ENCODE results near the gene TPM1. TPM values are rescaled to one million over a fixed set of nuclear protein-coding genes. Genes with fewer than 3 reads are reported as not detected.
"Not testable (repeated sequence)": the region's sequence is repeated elsewhere in the genome, so short reads cannot be mapped to it uniquely, and the experiment has no call there.

TPM1 gene
- total RNA-seq, 1 experiment from 2014 or later: 22.5 TPM

DNA sequence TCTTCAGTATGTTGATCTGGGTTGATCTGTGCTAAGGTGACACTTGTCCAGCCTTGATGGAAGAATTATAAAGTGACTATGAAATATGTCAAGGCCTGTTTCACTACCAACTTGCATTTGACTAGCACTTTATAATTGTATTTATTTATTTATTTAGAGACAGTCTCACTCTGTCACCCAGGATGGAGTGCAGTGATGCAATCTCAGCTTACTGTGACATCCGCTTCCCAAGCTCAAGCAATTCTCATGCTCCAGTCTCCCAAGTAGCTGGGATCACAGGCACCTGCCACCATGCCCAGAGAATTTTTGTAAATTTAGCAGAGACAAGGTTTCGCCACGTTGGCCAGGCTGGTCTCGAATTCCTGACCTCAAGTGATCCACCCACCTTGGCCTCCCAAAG is 53.6 kb downstream of the TPM1 start:
- H4K20me1 ChIP-seq (ENCODE audit: insufficient read depth): no peaks in the 10 kb centered on the region
- H3K36me3 ChIP-seq (ENCODE audit: control insufficient read depth in 1 of 2, insufficient read depth in 2 of 2, low read length in 2 of 2): no peaks in the 10 kb centered on the region
- DNase-seq (ENCODE audit: low read depth, low spot score) (no peak), ATAC-seq (no peak)
- no peaks in the 10 kb centered on the region for H3K79me2 ChIP-seq (ENCODE audit: insufficient read depth, low read length)
- no peaks in the 10 kb centered on the region for H3K27me3 ChIP-seq (ENCODE audit: insufficient read depth, low read length)
- H3K4me2 ChIP-seq (ENCODE audit: low read length): no peak overlapping the region
- H2AFZ ChIP-seq (ENCODE audit: low read depth, low read length, poor library complexity, severe bottlenecking): no peak overlapping the region
- H3K9me3 ChIP-seq (ENCODE audit: control insufficient read depth in 1 of 2, insufficient read depth in 1 of 2, low read depth in 1 of 2, low read length in 2 of 2): no peaks in the 10 kb centered on the region
- no peak overlapping the region for H3K27ac ChIP-seq (ENCODE audit: low read depth, low read length)
- intact Hi-C loops (cut with micrococcal nuclease): no loop called here
- H3K4me3 ChIP-seq (replicated peaks in 1 of 2; ENCODE audit: low read depth in 1 of 2, low read length in 2 of 2): no peak overlapping the region
- no peak overlapping the region for H3K9ac ChIP-seq (ENCODE audit: low read length)
- CTCF ChIA-PET: no interaction called here
- RAD21 ChIA-PET (ENCODE audit: low non-redundant PET in 1 of 2, low total read pairs in 2 of 2, uncharacterized antibody in 2 of 2, unreplicated experiment in 2 of 2): no interaction called here
- BruUV-seq (replicated peaks): no TSS peak
- no peaks in the 10 kb centered on the region for H3K9me2 ChIP-seq (ENCODE audit: insufficient read depth)
- no peak for TF ChIP-seq REST (IDR thresholded peaks at IDR 0.05; ENCODE audit: low read depth)
- TF ChIP-seq EGR1 (IDR thresholded peaks at IDR 0.05; ENCODE audit: low read depth): no peak
- TF ChIP-seq ZNF274 (IDR thresholded peaks at IDR 0.05; ENCODE audit: low read depth, low read length): no peak
- no peak for TF ChIP-seq SIN3A (IDR thresholded peaks at IDR 0.05; ENCODE audit: low read depth)
- TF ChIP-seq JUND (IDR thresholded peaks at IDR 0.05): no peak
- no peak for TF ChIP-seq ZBTB33 (IDR thresholded peaks at IDR 0.05; ENCODE audit: extremely low read depth, insufficient replicate concordance, low read length)
- TF ChIP-seq POLR2AphosphoS5 (IDR thresholded peaks at IDR 0.05; ENCODE audit: low read depth, low read length): no peak
- no peak for TF ChIP-seq FOSL1 (IDR thresholded peaks at IDR 0.05; ENCODE audit: low read depth)
- POLR2A ChIA-PET: no interaction called here
- no peaks in the 10 kb centered on the region for H3K4me1 ChIP-seq (ENCODE audit: control insufficient read depth in 1 of 2, insufficient read depth in 2 of 2, low read length in 2 of 2)

DNA sequence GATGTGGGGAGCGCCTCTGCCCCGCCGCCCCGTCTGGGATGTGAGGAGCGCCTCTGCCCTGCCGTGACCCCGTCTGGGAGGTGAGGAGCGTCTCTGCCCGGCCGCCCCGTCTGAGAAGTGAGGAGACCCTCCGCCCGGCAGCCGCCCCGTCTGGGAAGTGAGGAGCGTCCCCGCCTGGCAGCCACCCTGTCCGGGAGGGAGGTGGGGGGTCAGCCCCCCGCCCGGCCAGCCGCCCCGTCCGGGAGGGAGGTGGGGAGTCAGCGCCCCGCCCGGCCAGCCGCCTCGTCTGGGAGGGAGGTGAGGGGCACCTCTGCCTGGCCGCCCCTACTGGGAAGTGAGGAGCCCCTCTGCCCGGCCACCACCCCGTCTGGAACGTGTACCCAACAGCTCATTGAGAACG is 56.4 kb downstream of the TPM1 start:
- intact Hi-C loops (cut with micrococcal nuclease); ATAC-seq; RAD21 ChIA-PET (ENCODE audit: low non-redundant PET in 1 of 2, low total read pairs in 2 of 2, uncharacterized antibody in 2 of 2, unreplicated experiment in 2 of 2): not testable (repeated sequence)

GRCh38 chr15:63099581-63099980 is 57.0 kb downstream of the TPM1 start:
- H3K9ac ChIP-seq (ENCODE audit: low read length); H2AFZ ChIP-seq (ENCODE audit: low read depth, low read length, poor library complexity, severe bottlenecking); H3K4me2 ChIP-seq (ENCODE audit: low read length); intact Hi-C loops (cut with micrococcal nuclease); H3K27ac ChIP-seq (ENCODE audit: low read depth, low read length); ATAC-seq; H3K4me3 ChIP-seq (replicated peaks in 1 of 2; ENCODE audit: low read depth in 1 of 2, low read length in 2 of 2); H3K9me3 ChIP-seq (ENCODE audit: control insufficient read depth in 1 of 2, insufficient read depth in 1 of 2, low read depth in 1 of 2, low read length in 2 of 2); POLR2A ChIA-PET; DNase-seq (ENCODE audit: low read depth, low spot score); BruUV-seq (replicated peaks); H3K79me2 ChIP-seq (ENCODE audit: insufficient read depth, low read length); H3K4me1 ChIP-seq (ENCODE audit: control insufficient read depth in 1 of 2, insufficient read depth in 2 of 2, low read length in 2 of 2); H3K36me3 ChIP-seq (ENCODE audit: control insufficient read depth in 1 of 2, insufficient read depth in 2 of 2, low read length in 2 of 2); H4K20me1 ChIP-seq (ENCODE audit: insufficient read depth); H3K9me2 ChIP-seq (ENCODE audit: insufficient read depth); RAD21 ChIA-PET (ENCODE audit: low non-redundant PET in 1 of 2, low total read pairs in 2 of 2, uncharacterized antibody in 2 of 2, unreplicated experiment in 2 of 2); H3K27me3 ChIP-seq (ENCODE audit: insufficient read depth, low read length): not testable (repeated sequence)
- CTCF ChIA-PET: interaction anchor here (0.6 kb wide), 1 partner anchor 441 kb away, joined by 3 read pairs; no protein-coding TSS in a partner anchor

More for the DNA sequence above, 56.4 kb downstream of the TPM1 start:
- H3K4me1 ChIP-seq (ENCODE audit: control insufficient read depth in 1 of 2, insufficient read depth in 2 of 2, low read length in 2 of 2); H3K4me2 ChIP-seq (ENCODE audit: low read length); H3K27me3 ChIP-seq (ENCODE audit: insufficient read depth, low read length); BruUV-seq (replicated peaks); DNase-seq (ENCODE audit: low read depth, low spot score); H3K36me3 ChIP-seq (ENCODE audit: control insufficient read depth in 1 of 2, insufficient read depth in 2 of 2, low read length in 2 of 2); CTCF ChIA-PET; H2AFZ ChIP-seq (ENCODE audit: low read depth, low read length, poor library complexity, severe bottlenecking); H3K4me3 ChIP-seq (replicated peaks in 1 of 2; ENCODE audit: low read depth in 1 of 2, low read length in 2 of 2); H3K79me2 ChIP-seq (ENCODE audit: insufficient read depth, low read length); H3K27ac ChIP-seq (ENCODE audit: low read depth, low read length); H4K20me1 ChIP-seq (ENCODE audit: insufficient read depth); H3K9me2 ChIP-seq (ENCODE audit: insufficient read depth); H3K9me3 ChIP-seq (ENCODE audit: control insufficient read depth in 1 of 2, insufficient read depth in 1 of 2, low read depth in 1 of 2, low read length in 2 of 2); POLR2A ChIA-PET; H3K9ac ChIP-seq (ENCODE audit: low read length): not testable (repeated sequence)

All from HCT116 (cell line).